H1 (cell line): Measurements from ENCODE around the gene TEX264. TPM values are rescaled to one million over a fixed set of nuclear protein-coding genes. Genes with fewer than 3 reads are reported as not detected.

Experiments
- HDAC2 ChIP-seq, 2 experiments: fragments of 300-600 bp in 1 of 2; sonication (generic) in 1 of 2; IDR thresholded peaks; 2 replicates each; pipeline ENCODE4 v1.6.1; 2011 to 2012; ENCODE audit warnings: low read depth in 2 of 2, low read length in 2 of 2, mild to moderate bottlenecking in 2 of 2, moderate library complexity in 2 of 2, borderline replicate concordance in 1 of 2, inconsistent platforms in 1 of 2
- KDM1A ChIP-seq: fragments of 200-600, 300-600 bp; sonication (generic); IDR thresholded peaks from 2 replicates; pipeline ENCODE4 v1.7.1; 2016; ENCODE audit warnings: mild to moderate bottlenecking, low read length, borderline replicate concordance
- RBBP5 ChIP-seq: IDR thresholded peaks from 2 replicates; pipeline ENCODE4 v1.7.1; 2012; ENCODE audit warnings: low read depth, mild to moderate bottlenecking, inconsistent platforms, low read length, moderate library complexity, borderline replicate concordance
- RNF2 ChIP-seq: fragments of 200-900, 300-1000 bp; sonication (generic); IDR thresholded peaks from 2 replicates; pipeline ENCODE4 v1.7.1; 2016; ENCODE audit warnings: borderline replicate concordance, low read depth, mild to moderate bottlenecking, antibody characterized with exemption, low read length; ENCODE audit not compliant: poor library complexity, severe bottlenecking; ENCODE audit errors: missing control alignments
- TCF12 ChIP-seq: IDR thresholded peaks from 2 replicates; pipeline ENCODE4 v1.6.1; 2011; ENCODE audit warnings: low read depth, mild to moderate bottlenecking, low read length
- polyA plus RNA-seq, 7 experiments: library from polyadenylated mRNA; depleted of rRNA in 3 of 7; stranded (reverse) in 5 of 7; unstranded in 2 of 7; fragments of >200 nt in 5 of 7; fragments of 200-250 nt in 2 of 7; gene quantifications; 1 replicate in 5 of 7; 2 replicates in 1 of 7; 4 replicates in 1 of 7; pipeline versions ENCODE4 v1.2.1 to v1.2.3, GENCODE V29; 2011 to 2013; ENCODE audit warnings: missing spikeins in 2 of 7, mixed read lengths in 2 of 7
- total RNA-seq: library from RNA; stranded (reverse); fragmentation: NEBNext Ultra II Directional; extraction: Animal tissue kit (Norgen Biotek cat#: 25700); gene quantifications from 2 replicates; pipeline ENCODE4 v1.2.1, GENCODE V29; 2021
- TF ChIP-seq, protein P1 (sequence below), 3 experiments: IDR thresholded peaks; 1 replicate in 2 of 3; 2 replicates in 1 of 3; pipeline versions ENCODE4 v1.5.1 to v1.6.1; 2011; ENCODE audit warnings: low read length in 3 of 3, mild to moderate bottlenecking in 3 of 3, inconsistent platforms in 2 of 3, low read depth in 1 of 3, moderate library complexity in 1 of 3; ENCODE audit not compliant: insufficient read depth in 1 of 3; ENCODE audit errors: control extremely low read depth in 1 of 3

The TEX264 gene
- total and polyA plus RNA-seq, 2 of the 8 experiments (the other 6 are each of a cell fraction or from before 2014, with no cell fraction given), result 11.2 to 35.6 TPM

- no peak for TF ChIP-seq HDAC2 (IDR thresholded peaks at IDR 0.05; ENCODE audit: borderline replicate concordance in 1 of 2, low read depth in 2 of 2, low read length in 2 of 2)
- TF ChIP-seq KDM1A, result no peak
- no peak for TF ChIP-seq RBBP5
- no peak for TF ChIP-seq TCF12
- TF ChIP-seq RNF2, result no peak
- TF ChIP-seq, protein P1, sequence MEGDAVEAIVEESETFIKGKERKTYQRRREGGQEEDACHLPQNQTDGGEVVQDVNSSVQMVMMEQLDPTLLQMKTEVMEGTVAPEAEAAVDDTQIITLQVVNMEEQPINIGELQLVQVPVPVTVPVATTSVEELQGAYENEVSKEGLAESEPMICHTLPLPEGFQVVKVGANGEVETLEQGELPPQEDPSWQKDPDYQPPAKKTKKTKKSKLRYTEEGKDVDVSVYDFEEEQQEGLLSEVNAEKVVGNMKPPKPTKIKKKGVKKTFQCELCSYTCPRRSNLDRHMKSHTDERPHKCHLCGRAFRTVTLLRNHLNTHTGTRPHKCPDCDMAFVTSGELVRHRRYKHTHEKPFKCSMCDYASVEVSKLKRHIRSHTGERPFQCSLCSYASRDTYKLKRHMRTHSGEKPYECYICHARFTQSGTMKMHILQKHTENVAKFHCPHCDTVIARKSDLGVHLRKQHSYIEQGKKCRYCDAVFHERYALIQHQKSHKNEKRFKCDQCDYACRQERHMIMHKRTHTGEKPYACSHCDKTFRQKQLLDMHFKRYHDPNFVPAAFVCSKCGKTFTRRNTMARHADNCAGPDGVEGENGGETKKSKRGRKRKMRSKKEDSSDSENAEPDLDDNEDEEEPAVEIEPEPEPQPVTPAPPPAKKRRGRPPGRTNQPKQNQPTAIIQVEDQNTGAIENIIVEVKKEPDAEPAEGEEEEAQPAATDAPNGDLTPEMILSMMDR (IDR thresholded peaks at IDR 0.05; ENCODE audit: control extremely low read depth in 1 of 3, insufficient read depth in 1 of 3, low read depth in 1 of 3, low read length in 3 of 3), result no peak
These were observed 7.1 kb downstream of the TEX264 start (continued) for GRCh38 chr3:51678186-51678585.
